Activated T-cell treated with anti-CD3 and anti-CD28 coated beads for 4 hours (primary cell): ENCODE measurements around the gene OSER1.
"Not testable (repeated sequence)": the region's sequence is repeated elsewhere in the genome, so short reads cannot be mapped to it uniquely, and the experiment has no call there.

ENCODE experiments used
- DNase-seq: peaks from one replicate; pipeline ENCODE4 v3.0.0-alpha.2; 2020

The OSER1 gene

GRCh38 chr20:44210406-44211176, at the start of gene OSER1:
Gene OSER1, minus strand, starts transcription at chr20:44210771. Its CDS starts 3,814 bp downstream, at chr20:44206957.
- DNase-seq = peak; percentile 98

GRCh38 chr20:44258226-44258890, 47.8 kb upstream of the OSER1 start:
- DNase-seq = no peak

- no peak for DNase-seq
These were observed 46.4 kb upstream of the OSER1 start for GRCh38 chr20:44256961-44257360.

- no peak for DNase-seq
These were observed 45.4 kb upstream of the OSER1 start for GRCh38 chr20:44255942-44256341.

- DNase-seq = no peak
These were observed 43.5 kb upstream of the OSER1 start for GRCh38 chr20:44254073-44254472.

- no peak for DNase-seq
These were observed 43.0 kb upstream of the OSER1 start for GRCh38 chr20:44253528-44253927.

- no peak for DNase-seq
These were observed 40.7 kb upstream of the OSER1 start for GRCh38 chr20:44251284-44251683.

- no peak for DNase-seq
These were observed 37.8 kb upstream of the OSER1 start for GRCh38 chr20:44248410-44248759.

GRCh38 chr20:44247586-44248409, 37.2 kb upstream of the OSER1 start:
- no peak for DNase-seq

- no peak for DNase-seq
These were observed 36.6 kb upstream of the OSER1 start, which contains the start of gene GDAP1L1 for GRCh38 chr20:44247131-44247571. Gene GDAP1L1, plus strand, starts transcription at chr20:44247308. Its CDS starts 27 bp downstream, at chr20:44247335.

GRCh38 chr20:44245977-44246376, 35.4 kb upstream of the OSER1 start:
- no peak for DNase-seq

GRCh38 chr20:44241796-44242195, 31.2 kb upstream of the OSER1 start:
- DNase-seq = no peak

- not testable (repeated sequence) for DNase-seq
These were observed 26.3 kb upstream of the OSER1 start for GRCh38 chr20:44236840-44237239.

GRCh38 chr20:44235702-44236101, 25.1 kb upstream of the OSER1 start:
- DNase-seq = no peak

- no peak for DNase-seq
These were observed 24.2 kb upstream of the OSER1 start for GRCh38 chr20:44234566-44235317.

GRCh38 chr20:44233436-44234016, 23.0 kb upstream of the OSER1 start:
- DNase-seq = no peak

- not testable (repeated sequence) for DNase-seq
These were observed 21.9 kb upstream of the OSER1 start for GRCh38 chr20:44232469-44232856.

- DNase-seq = no peak
These were observed 21.3 kb upstream of the OSER1 start for GRCh38 chr20:44231713-44232468.

- DNase-seq = no peak
These were observed 20.6 kb upstream of the OSER1 start for GRCh38 chr20:44231193-44231592.

- no peak for DNase-seq
These were observed 18.1 kb upstream of the OSER1 start for GRCh38 chr20:44228465-44229258.

GRCh38 chr20:44224637-44225036, 14.1 kb upstream of the OSER1 start:
- DNase-seq = no peak
